SK-N-SH treated with all-trans-retinoic acid at 6 μM for 48 hours (cell line): ENCODE measurements around the gene KLHL21.

Experiments used
- ATAC-seq: fragments of 200-7000 bp; cut with Tn5 transposase; 3 replicates; pipeline ENCODE4 v1.9.1; 2020; ENCODE audit warnings: mild to moderate bottlenecking, moderate library complexity
- ARNTL ChIP-seq: fragments of 450-650 bp; formaldehyde crosslinking; IDR thresholded peaks from 2 replicates; pipeline ENCODE4 v1.5.0; 2020; ENCODE audit warnings: low read depth, mild to moderate bottlenecking, moderate library complexity, borderline replicate concordance
- BACH2 ChIP-seq: fragments of 250-450 bp; sonication (Bioruptor Pico); IDR thresholded peaks from 2 replicates; pipeline ENCODE4 v1.9.0; 2021; ENCODE audit warnings: mild to moderate bottlenecking, borderline replicate concordance
- CSRNP3 ChIP-seq: fragments of 250-450 bp; sonication (Bioruptor Pico); IDR thresholded peaks from 2 replicates; pipeline ENCODE4 v1.5.1; 2021; ENCODE audit warnings: mild to moderate bottlenecking, moderate library complexity
- ESRRG ChIP-seq: fragments of 250-450 bp; sonication (Bioruptor Pico); IDR thresholded peaks from 2 replicates; pipeline ENCODE4 v1.6.1; 2021; ENCODE audit warnings: mild to moderate bottlenecking
- GLIS3 ChIP-seq: fragments of 250-450 bp; sonication (Bioruptor Pico); IDR thresholded peaks from 2 replicates; pipeline ENCODE4 v1.5.0; 2020; ENCODE audit warnings: mild to moderate bottlenecking, moderate library complexity
- ISL1 ChIP-seq: fragments of 250-450 bp; sonication (Bioruptor Pico); IDR thresholded peaks from 2 replicates; pipeline ENCODE4 v2.1.2; 2022; ENCODE audit warnings: mild to moderate bottlenecking, moderate library complexity
- OSR1 ChIP-seq: fragments of 250-450 bp; sonication (Bioruptor Pico); IDR thresholded peaks from 2 replicates; pipeline ENCODE4 v1.8.0; 2022; ENCODE audit warnings: moderate library complexity, mild to moderate bottlenecking, inconsistent platforms
- PPARA ChIP-seq: fragments of 250-450 bp; sonication (Bioruptor Pico); IDR thresholded peaks from 2 replicates; pipeline ENCODE4 v1.5.0; 2020; ENCODE audit warnings: mild to moderate bottlenecking, borderline replicate concordance
- RARB ChIP-seq: fragments of 250-450 bp; sonication (Bioruptor Pico); IDR thresholded peaks from 2 replicates; pipeline ENCODE4 v1.8.0; 2021; ENCODE audit warnings: mild to moderate bottlenecking, moderate library complexity
- SNAI2 ChIP-seq: fragments of 250-450 bp; sonication (Bioruptor Pico); IDR thresholded peaks from 2 replicates; pipeline ENCODE4 v1.5.0; 2020; ENCODE audit warnings: mild to moderate bottlenecking, moderate library complexity
- TCF4 ChIP-seq: fragments of 250-450 bp; sonication (Bioruptor Pico); IDR thresholded peaks from 2 replicates; pipeline ENCODE4 v1.8.0; 2021; ENCODE audit warnings: mild to moderate bottlenecking, moderate library complexity, borderline replicate concordance
- TOX ChIP-seq: fragments of 250-450 bp; sonication (Bioruptor Pico); IDR thresholded peaks from 2 replicates; pipeline ENCODE4 v1.8.0; 2021; ENCODE audit warnings: mild to moderate bottlenecking, moderate library complexity, borderline replicate concordance
- ZC3H10 ChIP-seq: fragments of 250-450 bp; sonication (Bioruptor Pico); IDR thresholded peaks from 2 replicates; pipeline ENCODE4 v1.5.1; 2021; ENCODE audit warnings: mild to moderate bottlenecking, moderate library complexity
- ZFP3 ChIP-seq: fragments of 250-450 bp; sonication (Bioruptor Pico); IDR thresholded peaks from 2 replicates; pipeline ENCODE4 v1.5.0; 2020; ENCODE audit warnings: mild to moderate bottlenecking, moderate library complexity
- ZFP30 ChIP-seq: fragments of 450-650 bp; formaldehyde crosslinking; IDR thresholded peaks from 2 replicates; pipeline ENCODE4 v1.5.0; 2022; ENCODE audit warnings: mild to moderate bottlenecking, moderate library complexity
- ZNF565 ChIP-seq: fragments of 450-650 bp; formaldehyde crosslinking; conservative IDR thresholded peaks from 2 replicates; pipeline ENCODE4 v1.5.0; 2020; ENCODE audit warnings: low read depth, mild to moderate bottlenecking, moderate library complexity
- ZNF70 ChIP-seq: fragments of 450-650 bp; formaldehyde crosslinking; IDR thresholded peaks from 2 replicates; pipeline ENCODE4 v1.5.0; 2020; ENCODE audit warnings: mild to moderate bottlenecking, moderate library complexity
- ZNF8 ChIP-seq: fragments of 450-650 bp; formaldehyde crosslinking; IDR thresholded peaks from 2 replicates; pipeline ENCODE4 v1.5.0; 2020; ENCODE audit warnings: mild to moderate bottlenecking, moderate library complexity
- TF ChIP-seq, protein P1 (sequence below): fragments of 250-450 bp; sonication (Bioruptor Pico); IDR thresholded peaks from 2 replicates; pipeline ENCODE4 v1.5.0; 2020; ENCODE audit warnings: mild to moderate bottlenecking, moderate library complexity
- TF ChIP-seq, protein P2 (sequence below): fragments of 250-450 bp; sonication (Bioruptor Pico); IDR thresholded peaks from 2 replicates; pipeline ENCODE4 v1.8.0; 2021; ENCODE audit warnings: low read depth, mild to moderate bottlenecking, moderate library complexity, borderline replicate concordance
- TF ChIP-seq, protein P3 (sequence below): fragments of 250-450 bp; sonication (Bioruptor Pico); IDR thresholded peaks from 2 replicates; pipeline ENCODE4 v1.8.0; 2020; ENCODE audit warnings: mild to moderate bottlenecking, moderate library complexity, borderline replicate concordance
- TF ChIP-seq, protein P4 (sequence below): fragments of 250-450 bp; sonication (Bioruptor Pico); IDR thresholded peaks from 2 replicates; pipeline ENCODE4 v1.5.1; 2020; ENCODE audit warnings: low read depth, mild to moderate bottlenecking, moderate library complexity

KLHL21 gene

DNA sequence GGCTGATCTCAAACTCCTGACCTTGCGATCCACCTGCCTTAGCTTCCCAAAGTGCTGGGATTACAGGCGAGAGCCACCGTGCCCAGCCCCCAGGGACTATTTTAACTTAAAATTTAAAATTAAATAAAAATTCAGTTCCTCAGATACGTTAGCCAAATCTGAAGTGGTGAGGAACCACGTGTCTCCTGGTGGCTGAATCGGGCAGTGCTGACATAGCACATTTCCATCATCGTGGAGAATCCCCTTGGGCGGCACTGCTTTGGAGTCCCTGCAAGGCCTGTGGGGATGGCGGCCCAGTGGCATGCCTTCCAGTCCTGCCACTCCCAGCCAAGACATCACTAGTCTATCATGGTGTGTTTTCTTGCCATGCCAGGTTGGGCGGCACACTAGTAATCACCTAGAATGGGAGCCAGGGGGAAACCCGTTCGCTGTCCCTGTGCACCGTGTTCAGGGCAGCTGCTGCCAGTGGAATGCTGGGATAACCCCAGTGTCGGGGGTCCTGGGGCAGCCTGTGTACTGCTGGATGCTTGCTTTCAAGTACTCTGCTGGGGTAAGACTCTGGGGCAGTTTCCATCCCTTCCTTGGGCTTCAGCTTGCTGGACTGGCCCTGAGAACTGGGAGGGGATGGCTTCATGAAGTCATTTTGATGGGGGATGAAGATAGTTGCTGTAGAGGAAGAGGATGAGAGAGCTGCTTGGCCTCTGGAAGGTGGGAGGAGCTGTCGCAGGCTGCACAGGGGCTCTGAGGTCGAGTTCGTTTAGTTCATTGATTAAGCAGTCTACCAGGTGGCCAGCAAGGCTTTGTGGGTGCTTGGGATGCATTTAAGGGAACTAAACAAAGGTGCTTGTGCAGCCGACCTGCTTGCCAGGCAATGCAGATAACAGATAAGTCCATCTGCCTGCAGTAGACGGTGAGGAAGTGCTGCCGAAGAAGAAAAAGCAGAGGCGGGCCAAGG is 18.3 kb downstream of the KLHL21 start:
- TF ChIP-seq, protein P1, sequence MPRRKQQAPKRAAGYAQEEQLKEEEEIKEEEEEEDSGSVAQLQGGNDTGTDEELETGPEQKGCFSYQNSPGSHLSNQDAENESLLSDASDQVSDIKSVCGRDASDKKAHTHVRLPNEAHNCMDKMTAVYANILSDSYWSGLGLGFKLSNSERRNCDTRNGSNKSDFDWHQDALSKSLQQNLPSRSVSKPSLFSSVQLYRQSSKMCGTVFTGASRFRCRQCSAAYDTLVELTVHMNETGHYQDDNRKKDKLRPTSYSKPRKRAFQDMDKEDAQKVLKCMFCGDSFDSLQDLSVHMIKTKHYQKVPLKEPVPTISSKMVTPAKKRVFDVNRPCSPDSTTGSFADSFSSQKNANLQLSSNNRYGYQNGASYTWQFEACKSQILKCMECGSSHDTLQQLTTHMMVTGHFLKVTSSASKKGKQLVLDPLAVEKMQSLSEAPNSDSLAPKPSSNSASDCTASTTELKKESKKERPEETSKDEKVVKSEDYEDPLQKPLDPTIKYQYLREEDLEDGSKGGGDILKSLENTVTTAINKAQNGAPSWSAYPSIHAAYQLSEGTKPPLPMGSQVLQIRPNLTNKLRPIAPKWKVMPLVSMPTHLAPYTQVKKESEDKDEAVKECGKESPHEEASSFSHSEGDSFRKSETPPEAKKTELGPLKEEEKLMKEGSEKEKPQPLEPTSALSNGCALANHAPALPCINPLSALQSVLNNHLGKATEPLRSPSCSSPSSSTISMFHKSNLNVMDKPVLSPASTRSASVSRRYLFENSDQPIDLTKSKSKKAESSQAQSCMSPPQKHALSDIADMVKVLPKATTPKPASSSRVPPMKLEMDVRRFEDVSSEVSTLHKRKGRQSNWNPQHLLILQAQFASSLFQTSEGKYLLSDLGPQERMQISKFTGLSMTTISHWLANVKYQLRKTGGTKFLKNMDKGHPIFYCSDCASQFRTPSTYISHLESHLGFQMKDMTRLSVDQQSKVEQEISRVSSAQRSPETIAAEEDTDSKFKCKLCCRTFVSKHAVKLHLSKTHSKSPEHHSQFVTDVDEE (CRISPR knock-in tag), result no peak
- TF ChIP-seq TOX (CRISPR knock-in tag) (no peak), ZFP30 (CRISPR knock-in tag) (no peak)
- ATAC-seq, result no peak

GRCh38 chr1:6582370-6582769 is 20.3 kb downstream of the KLHL21 start:
- TF ChIP-seq, protein P2, sequence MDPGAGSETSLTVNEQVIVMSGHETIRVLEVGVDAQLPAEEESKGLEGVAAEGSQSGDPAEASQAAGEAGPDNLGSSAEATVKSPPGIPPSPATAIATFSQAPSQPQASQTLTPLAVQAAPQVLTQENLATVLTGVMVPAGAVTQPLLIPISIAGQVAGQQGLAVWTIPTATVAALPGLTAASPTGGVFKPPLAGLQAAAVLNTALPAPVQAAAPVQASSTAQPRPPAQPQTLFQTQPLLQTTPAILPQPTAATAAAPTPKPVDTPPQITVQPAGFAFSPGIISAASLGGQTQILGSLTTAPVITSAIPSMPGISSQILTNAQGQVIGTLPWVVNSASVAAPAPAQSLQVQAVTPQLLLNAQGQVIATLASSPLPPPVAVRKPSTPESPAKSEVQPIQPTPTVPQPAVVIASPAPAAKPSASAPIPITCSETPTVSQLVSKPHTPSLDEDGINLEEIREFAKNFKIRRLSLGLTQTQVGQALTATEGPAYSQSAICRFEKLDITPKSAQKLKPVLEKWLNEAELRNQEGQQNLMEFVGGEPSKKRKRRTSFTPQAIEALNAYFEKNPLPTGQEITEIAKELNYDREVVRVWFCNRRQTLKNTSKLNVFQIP (CRISPR knock-in tag), result no peak
- TF ChIP-seq ZFP30 (CRISPR knock-in tag), result no peak
- TF ChIP-seq SNAI2, result no peak
- no peak for TF ChIP-seq ZNF565
- TF ChIP-seq OSR1 (CRISPR knock-in tag), result no peak
- TF ChIP-seq, protein P3, sequence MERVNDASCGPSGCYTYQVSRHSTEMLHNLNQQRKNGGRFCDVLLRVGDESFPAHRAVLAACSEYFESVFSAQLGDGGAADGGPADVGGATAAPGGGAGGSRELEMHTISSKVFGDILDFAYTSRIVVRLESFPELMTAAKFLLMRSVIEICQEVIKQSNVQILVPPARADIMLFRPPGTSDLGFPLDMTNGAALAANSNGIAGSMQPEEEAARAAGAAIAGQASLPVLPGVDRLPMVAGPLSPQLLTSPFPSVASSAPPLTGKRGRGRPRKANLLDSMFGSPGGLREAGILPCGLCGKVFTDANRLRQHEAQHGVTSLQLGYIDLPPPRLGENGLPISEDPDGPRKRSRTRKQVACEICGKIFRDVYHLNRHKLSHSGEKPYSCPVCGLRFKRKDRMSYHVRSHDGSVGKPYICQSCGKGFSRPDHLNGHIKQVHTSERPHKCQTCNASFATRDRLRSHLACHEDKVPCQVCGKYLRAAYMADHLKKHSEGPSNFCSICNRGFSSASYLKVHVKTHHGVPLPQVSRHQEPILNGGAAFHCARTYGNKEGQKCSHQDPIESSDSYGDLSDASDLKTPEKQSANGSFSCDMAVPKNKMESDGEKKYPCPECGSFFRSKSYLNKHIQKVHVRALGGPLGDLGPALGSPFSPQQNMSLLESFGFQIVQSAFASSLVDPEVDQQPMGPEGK (CRISPR knock-in tag), result no peak
- TF ChIP-seq ZNF8 (CRISPR knock-in tag), result no peak
- TF ChIP-seq ISL1 (CRISPR knock-in tag), result no peak
- no peak for TF ChIP-seq PPARA (CRISPR knock-in tag)
- no peak for TF ChIP-seq CSRNP3 (CRISPR knock-in tag)
- no peak for TF ChIP-seq ARNTL (CRISPR knock-in tag)
- no peak for TF ChIP-seq GLIS3 (CRISPR knock-in tag)
- TF ChIP-seq TOX (CRISPR knock-in tag), result no peak
- TF ChIP-seq ESRRG (CRISPR knock-in tag), result no peak
- no peak for TF ChIP-seq ZC3H10
- TF ChIP-seq BACH2 (CRISPR knock-in tag), result no peak
- no peak for TF ChIP-seq ZNF70 (CRISPR knock-in tag)
- ATAC-seq, result no peak

GRCh38 chr1:6581561-6582305 is 20.9 kb downstream of the KLHL21 start:
- ATAC-seq, result no peak
- TF ChIP-seq, protein P2 (CRISPR knock-in tag), result no peak
- TF ChIP-seq, protein P4, sequence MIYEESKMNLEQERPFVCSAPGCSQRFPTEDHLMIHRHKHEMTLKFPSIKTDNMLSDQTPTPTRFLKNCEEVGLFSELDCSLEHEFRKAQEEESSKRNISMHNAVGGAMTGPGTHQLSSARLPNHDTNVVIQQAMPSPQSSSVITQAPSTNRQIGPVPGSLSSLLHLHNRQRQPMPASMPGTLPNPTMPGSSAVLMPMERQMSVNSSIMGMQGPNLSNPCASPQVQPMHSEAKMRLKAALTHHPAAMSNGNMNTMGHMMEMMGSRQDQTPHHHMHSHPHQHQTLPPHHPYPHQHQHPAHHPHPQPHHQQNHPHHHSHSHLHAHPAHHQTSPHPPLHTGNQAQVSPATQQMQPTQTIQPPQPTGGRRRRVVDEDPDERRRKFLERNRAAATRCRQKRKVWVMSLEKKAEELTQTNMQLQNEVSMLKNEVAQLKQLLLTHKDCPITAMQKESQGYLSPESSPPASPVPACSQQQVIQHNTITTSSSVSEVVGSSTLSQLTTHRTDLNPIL (CRISPR knock-in tag), result no peak
- TF ChIP-seq ZNF70 (CRISPR knock-in tag) (no peak), CSRNP3 (CRISPR knock-in tag) (no peak), TCF4 (CRISPR knock-in tag) (no peak), OSR1 (CRISPR knock-in tag) (no peak), ZC3H10 (no peak), TOX (CRISPR knock-in tag) (no peak), ISL1 (CRISPR knock-in tag) (no peak), BACH2 (CRISPR knock-in tag) (no peak), ZFP3 (CRISPR knock-in tag) (no peak), RARB (CRISPR knock-in tag) (no peak), ZNF565 (no peak)
